PFSK-1 (cell line): ENCODE data around the gene HOXB3.

Source experiments
- POLR2AphosphoS5 ChIP-seq: IDR thresholded peaks from 2 replicates; pipeline ENCODE4 v1.6.1; 2012; ENCODE audit warnings: low read depth, mild to moderate bottlenecking, control low read depth, low read length, moderate library complexity
- SIN3A ChIP-seq: IDR thresholded peaks from 2 replicates; pipeline ENCODE4 v1.6.1; 2012; ENCODE audit warnings: mild to moderate bottlenecking, low read length, moderate library complexity, borderline replicate concordance; ENCODE audit not compliant: insufficient read depth
- TAF1 ChIP-seq: IDR thresholded peaks from 2 replicates; pipeline ENCODE4 v1.6.1; 2012; ENCODE audit warnings: low read length, control low read depth, borderline replicate concordance; ENCODE audit not compliant: insufficient read depth
- TF ChIP-seq, protein P1 (sequence below), 2 experiments: IDR thresholded peaks; 2 replicates each; pipeline versions ENCODE4 v1.6.1 to v1.8.0; 2011 to 2012; ENCODE audit warnings: low read depth in 2 of 2, low read length in 2 of 2, control low read depth in 1 of 2, inconsistent platforms in 1 of 2, mild to moderate bottlenecking in 1 of 2, moderate library complexity in 1 of 2; ENCODE audit not compliant: insufficient read depth in 1 of 2

DNA sequence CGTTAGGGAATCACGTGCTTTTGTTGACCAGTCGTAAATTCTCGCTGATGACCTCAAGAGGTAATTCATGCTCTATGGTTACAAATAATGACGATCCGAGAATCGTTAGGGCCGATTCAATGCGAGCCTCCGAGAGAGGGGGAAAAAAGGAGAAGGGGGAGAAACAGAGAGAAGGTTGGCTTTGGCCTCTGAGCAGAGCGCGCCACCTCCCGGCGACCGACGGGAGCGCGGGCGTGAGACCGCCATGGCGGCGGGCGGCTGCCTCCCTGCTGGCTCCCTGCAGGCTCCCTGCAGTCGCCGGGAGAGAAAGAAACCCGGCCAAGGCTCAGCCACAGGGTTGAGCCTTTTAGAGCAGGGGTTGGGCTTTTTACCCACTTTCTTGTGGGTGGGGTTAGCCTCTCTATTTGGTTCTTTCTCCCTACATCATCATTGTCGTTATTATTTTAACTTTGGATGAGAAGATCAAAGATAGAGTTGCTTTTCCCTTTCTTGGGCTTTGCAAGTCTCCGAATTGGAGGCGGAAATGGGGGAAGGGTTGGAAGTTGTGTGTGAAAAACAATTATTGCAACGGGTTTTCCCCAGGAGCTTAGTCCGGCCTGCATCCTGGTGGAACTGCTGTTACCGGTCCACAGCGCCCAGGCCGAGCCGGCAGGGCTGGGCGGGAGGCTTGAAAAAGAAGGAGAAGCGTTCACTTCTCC, 3.9 kb upstream of the HOXB3 start:
- TF ChIP-seq POLR2AphosphoS5 (no peak), TAF1 (no peak), SIN3A (no peak)
- TF ChIP-seq, protein P1, sequence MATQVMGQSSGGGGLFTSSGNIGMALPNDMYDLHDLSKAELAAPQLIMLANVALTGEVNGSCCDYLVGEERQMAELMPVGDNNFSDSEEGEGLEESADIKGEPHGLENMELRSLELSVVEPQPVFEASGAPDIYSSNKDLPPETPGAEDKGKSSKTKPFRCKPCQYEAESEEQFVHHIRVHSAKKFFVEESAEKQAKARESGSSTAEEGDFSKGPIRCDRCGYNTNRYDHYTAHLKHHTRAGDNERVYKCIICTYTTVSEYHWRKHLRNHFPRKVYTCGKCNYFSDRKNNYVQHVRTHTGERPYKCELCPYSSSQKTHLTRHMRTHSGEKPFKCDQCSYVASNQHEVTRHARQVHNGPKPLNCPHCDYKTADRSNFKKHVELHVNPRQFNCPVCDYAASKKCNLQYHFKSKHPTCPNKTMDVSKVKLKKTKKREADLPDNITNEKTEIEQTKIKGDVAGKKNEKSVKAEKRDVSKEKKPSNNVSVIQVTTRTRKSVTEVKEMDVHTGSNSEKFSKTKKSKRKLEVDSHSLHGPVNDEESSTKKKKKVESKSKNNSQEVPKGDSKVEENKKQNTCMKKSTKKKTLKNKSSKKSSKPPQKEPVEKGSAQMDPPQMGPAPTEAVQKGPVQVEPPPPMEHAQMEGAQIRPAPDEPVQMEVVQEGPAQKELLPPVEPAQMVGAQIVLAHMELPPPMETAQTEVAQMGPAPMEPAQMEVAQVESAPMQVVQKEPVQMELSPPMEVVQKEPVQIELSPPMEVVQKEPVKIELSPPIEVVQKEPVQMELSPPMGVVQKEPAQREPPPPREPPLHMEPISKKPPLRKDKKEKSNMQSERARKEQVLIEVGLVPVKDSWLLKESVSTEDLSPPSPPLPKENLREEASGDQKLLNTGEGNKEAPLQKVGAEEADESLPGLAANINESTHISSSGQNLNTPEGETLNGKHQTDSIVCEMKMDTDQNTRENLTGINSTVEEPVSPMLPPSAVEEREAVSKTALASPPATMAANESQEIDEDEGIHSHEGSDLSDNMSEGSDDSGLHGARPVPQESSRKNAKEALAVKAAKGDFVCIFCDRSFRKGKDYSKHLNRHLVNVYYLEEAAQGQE (IDR thresholded peaks at IDR 0.05; ENCODE audit: insufficient read depth in 1 of 2, low read depth in 2 of 2, low read length in 2 of 2), result no peak
